H1 (cell line): ENCODE results near the gene MBP.

Source experiments
- FOSL1 ChIP-seq: IDR thresholded peaks from 2 replicates; pipeline ENCODE4 v1.6.1; 2011; ENCODE audit warnings: mild to moderate bottlenecking, low read depth, low read length, moderate library complexity; ENCODE audit not compliant: insufficient read depth
- HDAC2 ChIP-seq, 2 experiments: fragments of 300-600 bp in 1 of 2; sonication (generic) in 1 of 2; IDR thresholded peaks; 2 replicates each; pipeline ENCODE4 v1.6.1; 2011 to 2012; ENCODE audit warnings: low read depth in 2 of 2, low read length in 2 of 2, mild to moderate bottlenecking in 2 of 2, moderate library complexity in 2 of 2, borderline replicate concordance in 1 of 2, inconsistent platforms in 1 of 2
- HDAC6 ChIP-seq: IDR thresholded peaks from one replicate; pipeline ENCODE4 v1.7.1; 2012; ENCODE audit warnings: low read depth, mild to moderate bottlenecking, inconsistent platforms, low read length, moderate library complexity
- POLR2A ChIP-seq, 2 experiments: IDR thresholded peaks; 1 replicate in 1 of 2; 2 replicates in 1 of 2; pipeline ENCODE4 v1.6.1; 2011; ENCODE audit warnings: low read depth in 2 of 2, low read length in 2 of 2, mild to moderate bottlenecking in 2 of 2; ENCODE audit errors: control extremely low read depth in 1 of 2
- RFX5 ChIP-seq: IDR thresholded peaks from 2 replicates; pipeline ENCODE4 v1.6.1; 2011; ENCODE audit warnings: low read depth, low read length, improper control_type of control experiment, borderline replicate concordance
- SUZ12 ChIP-seq: fragments of 200-600 bp; sonication (generic); IDR thresholded peaks from 2 replicates; pipeline ENCODE4 v1.6.1; 2012; ENCODE audit warnings: mild to moderate bottlenecking, inconsistent platforms, low read length, moderate library complexity, mixed read lengths
- TBP ChIP-seq: IDR thresholded peaks from 2 replicates; pipeline ENCODE4 v1.6.1; 2011; ENCODE audit warnings: low read depth, low read length, improper control_type of control experiment
- TCF12 ChIP-seq: IDR thresholded peaks from 2 replicates; pipeline ENCODE4 v1.6.1; 2011; ENCODE audit warnings: low read depth, mild to moderate bottlenecking, low read length
- ZNF274 ChIP-seq: IDR thresholded peaks from 2 replicates; pipeline ENCODE4 v1.7.0; 2012; ENCODE audit warnings: low read length, borderline replicate concordance; ENCODE audit errors: extremely low read depth
- TF ChIP-seq, protein P1 (sequence below): IDR thresholded peaks from 2 replicates; pipeline ENCODE4 v1.6.1; 2012; ENCODE audit warnings: inconsistent platforms
- TF ChIP-seq, protein P2 (sequence below), 3 experiments: IDR thresholded peaks; 1 replicate in 2 of 3; 2 replicates in 1 of 3; pipeline versions ENCODE4 v1.5.1 to v1.6.1; 2011; ENCODE audit warnings: low read length in 3 of 3, mild to moderate bottlenecking in 3 of 3, inconsistent platforms in 2 of 3, low read depth in 1 of 3, moderate library complexity in 1 of 3; ENCODE audit not compliant: insufficient read depth in 1 of 3; ENCODE audit errors: control extremely low read depth in 1 of 3

DNA sequence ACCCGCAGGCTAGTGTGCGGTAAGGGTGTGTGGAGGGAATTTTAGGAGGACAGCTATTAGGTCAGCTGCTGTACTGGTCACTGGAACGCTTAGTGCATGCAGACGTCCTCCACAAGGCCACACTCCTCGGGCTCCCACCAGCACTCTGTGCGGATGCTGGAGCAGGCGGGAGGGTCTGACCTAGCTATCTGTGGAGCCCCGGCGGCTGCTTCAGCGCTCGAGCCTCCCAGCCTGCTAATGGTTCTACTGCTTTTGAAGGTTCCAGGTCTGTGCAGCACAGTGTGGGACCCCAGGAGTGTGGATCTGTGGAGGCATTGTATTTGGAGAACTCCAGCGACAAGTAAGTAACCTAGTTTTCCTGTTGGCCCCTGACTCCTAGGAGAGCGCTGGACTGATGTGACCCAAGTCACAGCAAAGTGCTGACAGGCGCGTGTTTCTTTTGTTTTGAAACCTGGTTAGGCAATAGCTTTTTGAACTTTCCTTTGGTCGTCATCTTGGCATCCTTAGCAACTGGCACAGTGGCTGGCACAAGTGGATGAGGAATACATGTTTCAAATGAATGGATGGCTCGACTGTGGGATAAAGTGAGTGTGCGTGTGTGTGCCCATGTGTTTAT lies 196.8 kb downstream of the MBP start:
- no peak for TF ChIP-seq TCF12
- no peak for TF ChIP-seq HDAC2 (IDR thresholded peaks at IDR 0.05; ENCODE audit: borderline replicate concordance in 1 of 2, low read depth in 2 of 2, low read length in 2 of 2)
- no peak for TF ChIP-seq HDAC6
- no peak for TF ChIP-seq POLR2A (IDR thresholded peaks at IDR 0.05; ENCODE audit: control extremely low read depth in 1 of 2, low read depth in 2 of 2, low read length in 2 of 2)
- no peak for TF ChIP-seq FOSL1
- TF ChIP-seq, protein P1, sequence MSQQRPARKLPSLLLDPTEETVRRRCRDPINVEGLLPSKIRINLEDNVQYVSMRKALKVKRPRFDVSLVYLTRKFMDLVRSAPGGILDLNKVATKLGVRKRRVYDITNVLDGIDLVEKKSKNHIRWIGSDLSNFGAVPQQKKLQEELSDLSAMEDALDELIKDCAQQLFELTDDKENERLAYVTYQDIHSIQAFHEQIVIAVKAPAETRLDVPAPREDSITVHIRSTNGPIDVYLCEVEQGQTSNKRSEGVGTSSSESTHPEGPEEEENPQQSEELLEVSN = no peak
- TF ChIP-seq, protein P2, sequence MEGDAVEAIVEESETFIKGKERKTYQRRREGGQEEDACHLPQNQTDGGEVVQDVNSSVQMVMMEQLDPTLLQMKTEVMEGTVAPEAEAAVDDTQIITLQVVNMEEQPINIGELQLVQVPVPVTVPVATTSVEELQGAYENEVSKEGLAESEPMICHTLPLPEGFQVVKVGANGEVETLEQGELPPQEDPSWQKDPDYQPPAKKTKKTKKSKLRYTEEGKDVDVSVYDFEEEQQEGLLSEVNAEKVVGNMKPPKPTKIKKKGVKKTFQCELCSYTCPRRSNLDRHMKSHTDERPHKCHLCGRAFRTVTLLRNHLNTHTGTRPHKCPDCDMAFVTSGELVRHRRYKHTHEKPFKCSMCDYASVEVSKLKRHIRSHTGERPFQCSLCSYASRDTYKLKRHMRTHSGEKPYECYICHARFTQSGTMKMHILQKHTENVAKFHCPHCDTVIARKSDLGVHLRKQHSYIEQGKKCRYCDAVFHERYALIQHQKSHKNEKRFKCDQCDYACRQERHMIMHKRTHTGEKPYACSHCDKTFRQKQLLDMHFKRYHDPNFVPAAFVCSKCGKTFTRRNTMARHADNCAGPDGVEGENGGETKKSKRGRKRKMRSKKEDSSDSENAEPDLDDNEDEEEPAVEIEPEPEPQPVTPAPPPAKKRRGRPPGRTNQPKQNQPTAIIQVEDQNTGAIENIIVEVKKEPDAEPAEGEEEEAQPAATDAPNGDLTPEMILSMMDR (IDR thresholded peaks at IDR 0.05; ENCODE audit: control extremely low read depth in 1 of 3, insufficient read depth in 1 of 3, low read depth in 1 of 3, low read length in 3 of 3) = no peak
- TF ChIP-seq SUZ12 = no peak
- no peak for TF ChIP-seq RFX5
- TF ChIP-seq ZNF274 = no peak
- no peak for TF ChIP-seq TBP
